ENCODE data around the gene MSI2. TPM values are rescaled to one million over a fixed set of nuclear protein-coding genes. Genes with fewer than 3 reads are reported as not detected.

The MSI2 gene
- total RNA-seq, 4 donors from 2014 or later, result 15.9 to 22.9 (median 17.0) TPM

DNA sequence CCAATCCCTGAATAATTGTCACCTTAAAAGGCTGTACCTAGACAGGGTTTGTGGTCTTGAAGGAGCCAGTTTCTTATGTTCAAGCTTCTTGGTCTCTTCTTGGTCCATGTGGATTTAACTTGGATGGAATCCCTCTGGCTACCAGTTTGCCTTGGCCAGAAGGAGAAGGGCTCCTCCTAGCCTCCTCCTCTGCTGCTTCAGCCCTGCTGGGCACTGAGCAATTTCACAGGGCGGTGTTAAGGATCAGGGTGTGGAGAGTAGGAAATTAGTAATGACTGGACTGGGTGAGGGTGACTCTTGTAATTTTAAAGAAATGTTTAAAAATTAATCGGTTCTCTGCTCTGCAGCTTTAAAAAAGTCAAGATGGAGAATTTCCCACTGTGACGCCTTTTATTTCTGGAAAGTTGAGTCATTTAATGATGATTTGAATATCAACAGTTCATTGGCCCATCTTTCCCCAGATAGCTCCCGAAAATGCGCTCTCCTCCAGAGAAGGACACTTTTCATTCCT lies 96.4 kb downstream of the MSI2 start:
- Histone ChIP-seq H3K27me3 (no peaks in the 10 kb centered on the region), H3K4me3 (no peak overlapping the region), H3K27ac (no peak overlapping the region), H3K9me3 (no peaks in the 10 kb centered on the region), H3K4me1 (peaks cover 6 to 33% (median 8%) of the 10 kb centered on the region in 3 donors), H3K36me3 (peaks cover 0 to 12% (median 0%) of the 10 kb centered on the region in 3 donors)
- TF ChIP-seq, protein P1, sequence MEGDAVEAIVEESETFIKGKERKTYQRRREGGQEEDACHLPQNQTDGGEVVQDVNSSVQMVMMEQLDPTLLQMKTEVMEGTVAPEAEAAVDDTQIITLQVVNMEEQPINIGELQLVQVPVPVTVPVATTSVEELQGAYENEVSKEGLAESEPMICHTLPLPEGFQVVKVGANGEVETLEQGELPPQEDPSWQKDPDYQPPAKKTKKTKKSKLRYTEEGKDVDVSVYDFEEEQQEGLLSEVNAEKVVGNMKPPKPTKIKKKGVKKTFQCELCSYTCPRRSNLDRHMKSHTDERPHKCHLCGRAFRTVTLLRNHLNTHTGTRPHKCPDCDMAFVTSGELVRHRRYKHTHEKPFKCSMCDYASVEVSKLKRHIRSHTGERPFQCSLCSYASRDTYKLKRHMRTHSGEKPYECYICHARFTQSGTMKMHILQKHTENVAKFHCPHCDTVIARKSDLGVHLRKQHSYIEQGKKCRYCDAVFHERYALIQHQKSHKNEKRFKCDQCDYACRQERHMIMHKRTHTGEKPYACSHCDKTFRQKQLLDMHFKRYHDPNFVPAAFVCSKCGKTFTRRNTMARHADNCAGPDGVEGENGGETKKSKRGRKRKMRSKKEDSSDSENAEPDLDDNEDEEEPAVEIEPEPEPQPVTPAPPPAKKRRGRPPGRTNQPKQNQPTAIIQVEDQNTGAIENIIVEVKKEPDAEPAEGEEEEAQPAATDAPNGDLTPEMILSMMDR (IDR thresholded peaks at IDR 0.05), result no peak
- TF ChIP-seq POLR2A (IDR thresholded peaks at IDR 0.05), result no peak
- no peak for DNase-seq
- intact Hi-C loops (cut with DNase I), result no loop called here
- WGBS, 2 donors, result 85 to 90% methylated on average over 4 to 5 of the region's 5 CpGs

DNA sequence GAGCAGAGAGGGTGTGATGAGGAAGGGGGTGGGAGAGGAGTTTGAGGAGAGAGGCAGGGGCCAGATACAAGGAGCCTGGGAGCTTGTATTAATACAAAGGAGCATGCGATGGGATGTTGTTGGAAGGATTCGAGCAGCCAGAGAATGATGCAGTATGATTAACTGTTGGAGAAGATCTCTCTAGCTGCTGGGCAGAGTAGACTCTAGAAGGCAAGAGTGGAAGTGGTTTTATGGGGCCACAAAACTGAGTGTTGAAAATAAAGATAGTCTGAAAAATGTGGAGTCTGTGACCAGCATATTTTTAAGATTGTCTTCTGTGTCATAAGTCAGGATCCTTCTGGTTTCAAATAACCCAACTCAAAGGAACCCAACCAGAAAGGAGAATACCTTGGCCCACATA lies 98.3 kb downstream of the MSI2 start:
- Histone ChIP-seq H3K27ac (no peak overlapping the region), H3K4me1 (peaks cover 8 to 44% (median 9%) of the 10 kb centered on the region in 3 donors), H3K36me3 (no peaks in the 10 kb centered on the region), H3K4me3 (no peak overlapping the region), H3K9me3 (no peaks in the 10 kb centered on the region), H3K27me3 (no peaks in the 10 kb centered on the region)
- TF ChIP-seq, protein P1 (IDR thresholded peaks at IDR 0.05), result no peak
- TF ChIP-seq POLR2A (IDR thresholded peaks at IDR 0.05), result no peak
- WGBS, 2 donors, result 86 to 95% methylated on average over 2 of the region's 2 CpGs
- intact Hi-C loops (cut with DNase I), result no loop called here
- no peak for DNase-seq

DNA sequence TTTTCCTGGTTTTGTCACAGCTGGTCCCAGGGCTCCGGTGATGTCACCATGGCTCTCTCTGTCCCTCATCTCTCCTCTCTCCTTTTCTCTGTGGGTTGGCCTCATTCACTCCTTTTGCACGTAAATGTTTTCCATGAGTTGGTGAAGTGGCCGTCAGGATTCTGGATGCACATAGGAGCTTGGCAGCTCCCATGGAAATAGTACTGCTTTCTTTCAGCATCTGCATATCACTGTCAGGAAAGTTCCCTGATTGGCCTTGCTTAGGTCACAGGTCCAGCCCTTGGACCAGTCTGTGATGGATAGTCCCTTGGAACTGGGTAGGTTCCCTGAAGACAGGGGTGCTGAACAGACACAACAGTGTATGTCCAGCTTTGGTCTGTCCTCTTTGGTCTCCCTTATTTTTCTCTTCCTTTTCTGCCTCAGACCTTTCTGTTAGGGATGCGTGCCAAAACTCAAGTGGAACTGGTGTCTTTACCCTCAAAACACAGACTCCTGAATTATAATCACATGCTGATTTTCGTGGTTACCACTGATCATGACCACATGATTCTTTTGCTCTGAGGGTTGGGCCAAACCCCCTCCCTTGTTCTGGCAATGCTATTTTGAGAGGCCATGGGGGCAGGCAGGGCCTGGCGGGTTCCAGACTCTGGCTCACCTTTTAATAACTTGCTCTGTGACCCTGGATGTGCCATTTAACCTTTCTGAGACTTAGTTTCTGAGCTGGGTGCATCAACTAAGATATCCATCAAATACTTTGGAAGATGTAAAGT lies 99.0 kb downstream of the MSI2 start:
- H3K4me1 ChIP-seq, result peaks cover 8 to 46% (median 9%) of the 10 kb centered on the region in 3 donors
- TF ChIP-seq, protein P1 (IDR thresholded peaks at IDR 0.05), result no peak
- TF ChIP-seq POLR2A (IDR thresholded peaks at IDR 0.05), result no peak
- no peak for DNase-seq
- WGBS, 2 donors, result 78 to 81% methylated on average over 6 of the region's 6 CpGs
- H3K4me3 ChIP-seq, result no peak overlapping the region
- no peaks in the 10 kb centered on the region for H3K9me3 ChIP-seq
- intact Hi-C loops (cut with DNase I), result no loop called here
- H3K36me3 ChIP-seq, result no peaks in the 10 kb centered on the region
- H3K27ac ChIP-seq, result peak overlapping the region in 1 of 4 donors; percentile 35
- H3K27me3 ChIP-seq, result no peaks in the 10 kb centered on the region

DNA sequence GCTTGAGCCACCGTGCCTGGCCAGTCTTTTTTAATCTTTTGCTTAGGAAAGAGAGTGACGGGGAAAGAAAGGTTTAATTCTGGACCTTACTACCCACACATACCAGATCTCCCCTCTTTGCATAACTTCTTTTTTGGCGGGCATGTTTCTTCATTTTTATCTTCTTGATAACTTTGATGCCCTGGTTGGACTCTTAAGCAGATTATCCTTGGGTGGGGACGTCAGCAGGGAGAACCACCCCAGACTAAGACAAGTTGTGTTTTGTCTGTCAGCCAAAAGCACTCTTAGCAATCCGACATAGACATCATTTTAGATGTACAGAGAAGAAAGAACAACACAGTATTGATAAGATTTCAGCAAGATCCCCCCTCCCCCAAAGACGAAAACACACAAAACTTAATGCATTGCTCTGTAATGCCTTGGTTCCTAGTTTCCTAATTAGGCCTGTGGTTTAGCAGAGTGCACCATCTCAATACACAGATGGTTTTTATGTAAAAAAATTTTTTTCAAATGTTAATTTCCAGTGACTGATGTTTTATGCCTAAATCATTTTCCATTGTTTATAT lies 99.9 kb downstream of the MSI2 start:
- DNase-seq, result no peak
- H3K36me3 ChIP-seq, result no peaks in the 10 kb centered on the region
- H3K9me3 ChIP-seq, result no peaks in the 10 kb centered on the region
- H3K4me3 ChIP-seq, result peak overlapping the region in 2 of 4 donors; percentile 15 to 24
- H3K27ac ChIP-seq, result peak overlapping the region in 3 of 4 donors; percentile 35 to 88 (median 87)
- TF ChIP-seq, protein P1 (IDR thresholded peaks at IDR 0.05), result no peak
- TF ChIP-seq POLR2A (IDR thresholded peaks at IDR 0.05), result no peak
- H3K27me3 ChIP-seq, result no peaks in the 10 kb centered on the region
- peaks cover 8 to 48% (median 9%) of the 10 kb centered on the region in 3 donors for H3K4me1 ChIP-seq
- WGBS, 2 donors, result 65 to 79% methylated on average over 6 of the region's 6 CpGs
- intact Hi-C loops (cut with DNase I), result no loop called here
